ENCODE data around the gene ZNF683. TPM values are rescaled to one million over a fixed set of nuclear protein-coding genes. Genes with fewer than 3 reads are reported as not detected.
"Not testable (repeated sequence)": the region's sequence is repeated elsewhere in the genome, so short reads cannot be mapped to it uniquely, and the experiment has no call there.

Gene ZNF683
- total and polyA plus RNA-seq, 4 donors: 0.24 to 0.87 (median 0.65) TPM; not detected in 1

DNA sequence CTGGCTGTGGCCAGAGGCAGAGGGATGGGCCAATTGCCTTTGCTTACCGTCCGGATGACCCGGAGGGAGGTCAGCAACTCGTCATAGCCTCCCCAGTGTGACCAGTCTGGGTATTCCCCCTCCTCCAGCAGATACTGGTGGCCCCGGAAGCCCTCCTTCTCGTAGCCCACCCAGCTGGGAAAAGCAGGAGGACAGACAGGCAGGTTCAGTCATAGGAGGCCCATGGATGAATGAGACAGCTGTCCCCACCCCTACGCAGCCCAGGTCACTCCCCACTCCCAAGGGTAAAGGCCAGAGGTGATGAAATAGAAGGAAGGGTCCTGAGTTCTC, 35.4 kb downstream of the ZNF683 start:
- DNase-seq: no peak
- Histone ChIP-seq H3K27me3 (ENCODE audit: control insufficient read depth in 1 of 2, insufficient read depth in 2 of 2, low read length in 1 of 2) (no peaks in the 10 kb centered on the region), H3K9me3 (ENCODE audit: control insufficient read depth, low read length) (no peaks in the 10 kb centered on the region), H3K36me3 (ENCODE audit: control insufficient read depth in 1 of 2, insufficient read depth in 2 of 2, low read length in 1 of 2) (no peaks in the 10 kb centered on the region), H3K27ac (ENCODE audit: low read depth in 1 of 2, low read length in 2 of 2) (no peak overlapping the region), H3K4me1 (ENCODE audit: control insufficient read depth in 1 of 2, insufficient read depth in 2 of 2, low read length in 2 of 2) (no peaks in the 10 kb centered on the region), H3K4me3 (ENCODE audit: low read length in 2 of 2) (no peak overlapping the region)
- WGBS, 2 donors: 89 to 92% methylated on average over 7 of the region's 7 CpGs
- intact Hi-C loops (cut with DNase I): no loop called here
- no peak for ATAC-seq (ENCODE audit: low FRiP score)

DNA sequence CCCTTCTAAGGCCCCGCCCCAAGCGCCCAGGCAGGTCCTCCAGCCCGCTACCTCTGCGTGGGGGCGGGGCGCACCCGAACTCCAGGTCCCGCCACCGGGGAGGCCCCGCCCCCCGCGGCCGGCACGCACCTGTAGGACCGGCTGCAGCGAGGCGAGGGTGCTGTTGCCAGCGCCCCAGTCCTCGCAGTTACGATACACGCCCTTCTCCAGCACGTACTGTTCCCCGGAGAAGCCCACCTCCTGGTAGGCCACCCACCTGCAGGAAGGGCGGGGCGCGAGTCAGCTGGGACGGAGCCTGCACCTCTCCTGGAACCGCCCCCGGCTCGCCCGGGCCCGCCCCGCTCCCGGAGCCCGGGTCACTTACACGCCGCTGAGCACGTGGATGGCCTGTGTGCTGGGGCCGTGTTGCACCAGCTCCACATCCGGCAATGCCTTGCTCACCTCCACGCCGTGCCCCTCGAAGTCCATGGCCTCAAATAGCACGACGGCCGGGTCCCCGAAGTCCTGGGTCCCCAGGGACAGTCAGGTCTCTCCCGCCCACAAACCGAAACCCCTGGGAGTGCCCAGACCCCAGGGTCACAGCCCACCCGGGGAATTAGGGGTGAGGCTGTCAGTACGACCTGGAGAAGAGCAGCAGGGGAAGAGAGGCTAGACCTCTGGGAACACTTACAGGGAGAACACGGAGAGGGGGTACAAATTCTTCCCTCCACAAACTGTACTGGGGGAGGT, 35.9 kb downstream of the ZNF683 start:
- H3K9me3 ChIP-seq (ENCODE audit: control insufficient read depth, low read length): no peaks in the 10 kb centered on the region
- H3K36me3 ChIP-seq (ENCODE audit: control insufficient read depth in 1 of 2, insufficient read depth in 2 of 2, low read length in 1 of 2): no peaks in the 10 kb centered on the region
- 13% methylated on average over 50 to 52 of the region's 52 CpGs for WGBS, 2 donors
- H3K4me3 ChIP-seq (ENCODE audit: low read length in 2 of 2): peak overlapping the region in 1 of 2 donors; percentile 9
- DNase-seq (peak; percentile 71 to 88), ATAC-seq (ENCODE audit: low FRiP score) (peak; percentile 67)
- no peak overlapping the region for H3K27ac ChIP-seq (ENCODE audit: low read depth in 1 of 2, low read length in 2 of 2)
- no peaks in the 10 kb centered on the region for H3K27me3 ChIP-seq (ENCODE audit: control insufficient read depth in 1 of 2, insufficient read depth in 2 of 2, low read length in 1 of 2)
- intact Hi-C loops (cut with DNase I): no loop called here
- no peaks in the 10 kb centered on the region for H3K4me1 ChIP-seq (ENCODE audit: control insufficient read depth in 1 of 2, insufficient read depth in 2 of 2, low read length in 2 of 2)

DNA sequence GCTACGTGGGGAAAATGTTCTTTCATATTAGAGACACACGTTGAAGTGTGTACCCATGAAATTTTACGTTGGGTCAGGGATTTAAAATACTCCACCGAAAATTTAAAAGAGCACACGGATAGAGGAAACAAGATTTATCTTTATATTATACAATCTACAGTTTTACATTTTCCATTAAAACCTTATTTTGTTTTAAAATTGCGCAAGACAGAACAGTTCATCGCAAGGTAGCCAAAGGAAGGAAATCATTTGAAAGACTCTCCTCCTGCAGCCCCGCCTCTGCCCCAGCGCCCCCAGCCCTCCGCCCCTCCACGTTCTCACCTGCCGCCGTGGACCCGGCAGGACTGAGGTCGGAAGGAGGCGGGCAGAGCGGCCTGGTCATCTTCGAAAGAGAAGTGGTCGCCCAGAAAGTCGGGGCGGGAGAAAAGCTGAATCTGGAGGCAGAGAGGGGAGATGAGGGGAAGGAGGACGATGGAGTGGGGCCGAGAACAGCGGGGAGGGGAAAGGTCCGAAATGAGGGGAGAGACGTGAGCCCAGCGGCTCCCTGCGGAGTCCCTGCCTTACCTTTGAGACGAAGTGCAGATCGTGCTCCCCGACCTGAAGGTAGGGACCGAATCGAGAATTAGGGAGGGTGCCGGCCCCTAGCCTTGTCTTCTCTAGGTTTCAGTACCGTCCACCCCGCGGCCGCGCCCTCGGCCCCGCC, 36.6 kb downstream of the ZNF683 start:
- Histone ChIP-seq H3K27me3 (ENCODE audit: control insufficient read depth in 1 of 2, insufficient read depth in 2 of 2, low read length in 1 of 2) (no peaks in the 10 kb centered on the region), H3K27ac (ENCODE audit: low read depth in 1 of 2, low read length in 2 of 2) (no peak overlapping the region)
- ATAC-seq (ENCODE audit: low FRiP score): no peak

DNA sequence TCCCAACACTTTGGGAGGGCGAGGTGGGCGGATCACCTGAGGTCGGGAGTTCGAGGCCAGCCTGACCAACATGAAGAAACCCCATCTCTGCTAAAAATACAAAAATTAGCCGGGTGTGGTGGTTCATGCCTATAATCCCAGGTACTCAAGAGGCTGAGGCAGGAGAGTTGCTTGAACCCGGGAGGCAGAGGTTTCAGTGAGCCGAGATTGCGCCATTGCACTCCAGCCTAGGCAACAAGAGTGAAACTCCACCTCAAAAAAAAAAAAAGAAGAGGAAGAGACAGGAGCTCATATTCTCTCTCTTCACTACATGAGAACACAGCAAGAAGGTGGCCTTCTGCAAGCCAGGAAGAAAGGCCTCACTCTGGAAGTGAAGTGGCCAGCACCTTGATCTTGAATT, 39.2 kb downstream of the ZNF683 start:
- intact Hi-C loops (cut with DNase I); H3K27me3 ChIP-seq (ENCODE audit: control insufficient read depth in 1 of 2, insufficient read depth in 2 of 2, low read length in 1 of 2): not testable (repeated sequence)

More for the DNA sequence above, 36.6 kb downstream of the ZNF683 start:
- intact Hi-C loops (cut with DNase I): no loop called here
- Histone ChIP-seq H3K4me1 (ENCODE audit: control insufficient read depth in 1 of 2, insufficient read depth in 2 of 2, low read length in 2 of 2) (no peaks in the 10 kb centered on the region), H3K36me3 (ENCODE audit: control insufficient read depth in 1 of 2, insufficient read depth in 2 of 2, low read length in 1 of 2) (no peaks in the 10 kb centered on the region), H3K9me3 (ENCODE audit: control insufficient read depth, low read length) (no peaks in the 10 kb centered on the region), H3K4me3 (ENCODE audit: low read length in 2 of 2) (peak overlapping the region in 1 of 2 donors; percentile 9)
- DNase-seq: no peak
- 3% methylated on average over 40 to 41 of the region's 41 CpGs for WGBS, 2 donors

DNA sequence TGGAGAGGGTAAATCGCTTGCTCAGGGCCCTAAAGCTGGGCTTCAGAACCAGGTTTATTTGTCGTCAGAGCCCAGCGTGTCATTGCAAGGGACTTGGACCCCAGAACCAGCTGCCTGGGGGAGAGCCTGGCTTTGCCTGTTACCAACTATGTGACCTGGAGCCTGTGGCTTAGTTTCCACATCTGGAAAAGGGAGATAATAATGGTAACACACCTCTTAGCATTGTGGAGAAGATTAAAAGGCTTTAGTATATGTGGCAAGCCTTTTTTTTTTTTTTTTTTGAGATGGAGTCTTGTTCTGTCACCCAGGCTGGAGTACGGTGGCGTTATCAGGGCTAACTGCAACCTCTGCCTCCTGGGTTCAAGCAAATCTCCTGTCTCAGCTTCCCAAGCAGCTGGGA, 42.3 kb downstream of the ZNF683 start:
- Histone ChIP-seq H3K27ac (ENCODE audit: low read depth in 1 of 2, low read length in 2 of 2) (no peak overlapping the region), H3K4me1 (ENCODE audit: control insufficient read depth in 1 of 2, insufficient read depth in 2 of 2, low read length in 2 of 2) (no peaks in the 10 kb centered on the region), H3K27me3 (ENCODE audit: control insufficient read depth in 1 of 2, insufficient read depth in 2 of 2, low read length in 1 of 2) (no peaks in the 10 kb centered on the region), H3K4me3 (ENCODE audit: low read length in 2 of 2) (no peak overlapping the region), H3K9me3 (ENCODE audit: control insufficient read depth, low read length) (no peaks in the 10 kb centered on the region), H3K36me3 (ENCODE audit: control insufficient read depth in 1 of 2, insufficient read depth in 2 of 2, low read length in 1 of 2) (no peaks in the 10 kb centered on the region)
- intact Hi-C loops (cut with DNase I): no loop called here
- WGBS, 2 donors: 85 to 90% methylated on average over 5 of the region's 5 CpGs
- ATAC-seq (ENCODE audit: low FRiP score) (no peak), DNase-seq (no peak)

More for the DNA sequence above, 39.2 kb downstream of the ZNF683 start:
- DNase-seq; ATAC-seq (ENCODE audit: low FRiP score); H3K4me3 ChIP-seq (ENCODE audit: low read length in 2 of 2); H3K4me1 ChIP-seq (ENCODE audit: control insufficient read depth in 1 of 2, insufficient read depth in 2 of 2, low read length in 2 of 2); H3K36me3 ChIP-seq (ENCODE audit: control insufficient read depth in 1 of 2, insufficient read depth in 2 of 2, low read length in 1 of 2); H3K9me3 ChIP-seq (ENCODE audit: control insufficient read depth, low read length); H3K27ac ChIP-seq (ENCODE audit: low read depth in 1 of 2, low read length in 2 of 2): not testable (repeated sequence)
- WGBS, 2 donors: 91 to 94% methylated on average over 8 of the region's 8 CpGs

DNA sequence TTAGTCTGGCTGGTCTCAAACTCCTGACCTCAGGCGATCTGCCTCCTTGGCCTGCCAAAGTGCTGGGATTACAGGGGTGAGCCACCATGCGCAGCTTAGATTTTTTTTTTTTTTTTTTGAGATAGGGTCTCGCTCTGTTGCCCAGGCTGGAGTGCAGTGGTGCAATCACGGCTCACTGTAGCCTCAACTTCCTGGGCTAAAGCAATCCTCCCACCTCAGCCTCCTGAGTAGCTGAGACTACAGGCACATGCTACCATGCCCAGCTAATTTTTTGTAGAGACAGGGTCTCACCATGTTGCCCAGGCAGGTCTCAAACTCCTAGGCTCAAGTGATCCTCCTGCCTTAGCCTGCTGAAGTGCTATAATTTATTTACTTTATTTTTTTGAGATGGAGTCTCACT, 43.2 kb downstream of the ZNF683 start:
- ATAC-seq (ENCODE audit: low FRiP score); H3K27me3 ChIP-seq (ENCODE audit: control insufficient read depth in 1 of 2, insufficient read depth in 2 of 2, low read length in 1 of 2); DNase-seq; H3K27ac ChIP-seq (ENCODE audit: low read depth in 1 of 2, low read length in 2 of 2); intact Hi-C loops (cut with DNase I); H3K4me1 ChIP-seq (ENCODE audit: control insufficient read depth in 1 of 2, insufficient read depth in 2 of 2, low read length in 2 of 2); H3K36me3 ChIP-seq (ENCODE audit: control insufficient read depth in 1 of 2, insufficient read depth in 2 of 2, low read length in 1 of 2); H3K4me3 ChIP-seq (ENCODE audit: low read length in 2 of 2); H3K9me3 ChIP-seq (ENCODE audit: control insufficient read depth, low read length): not testable (repeated sequence)
- 89 to 95% methylated on average over 4 of the region's 4 CpGs for WGBS, 2 donors

DNA sequence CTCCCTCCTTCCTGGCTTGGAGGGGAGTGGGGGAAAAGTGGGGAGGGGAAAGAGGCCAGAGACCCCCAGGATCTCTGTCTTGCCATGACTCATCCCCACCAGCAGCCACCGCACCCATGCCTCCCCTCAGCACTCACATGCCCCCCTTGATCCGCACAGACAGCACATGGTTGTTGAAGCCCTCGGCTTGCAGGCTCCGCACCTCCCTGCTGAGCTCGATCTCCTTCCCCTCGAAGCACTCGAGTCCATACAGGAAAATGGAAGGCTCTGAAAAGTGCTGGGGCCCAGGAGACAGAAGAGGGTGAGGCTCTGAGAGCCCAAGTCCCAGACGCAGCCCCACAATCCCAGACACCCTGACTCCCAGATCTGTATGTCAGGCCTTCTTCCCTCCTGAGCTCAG, 44.0 kb downstream of the ZNF683 start:
- Histone ChIP-seq H3K4me3 (ENCODE audit: low read length in 2 of 2) (no peak overlapping the region), H3K4me1 (ENCODE audit: control insufficient read depth in 1 of 2, insufficient read depth in 2 of 2, low read length in 2 of 2) (no peaks in the 10 kb centered on the region), H3K9me3 (ENCODE audit: control insufficient read depth, low read length) (no peaks in the 10 kb centered on the region), H3K36me3 (ENCODE audit: control insufficient read depth in 1 of 2, insufficient read depth in 2 of 2, low read length in 1 of 2) (no peaks in the 10 kb centered on the region), H3K27me3 (ENCODE audit: control insufficient read depth in 1 of 2, insufficient read depth in 2 of 2, low read length in 1 of 2) (no peaks in the 10 kb centered on the region), H3K27ac (ENCODE audit: low read depth in 1 of 2, low read length in 2 of 2) (no peak overlapping the region)
- ATAC-seq (ENCODE audit: low FRiP score) (no peak), DNase-seq (no peak)
- WGBS, 2 donors: 73 to 75% methylated on average over 8 of the region's 8 CpGs
- intact Hi-C loops (cut with DNase I): no loop called here

DNA sequence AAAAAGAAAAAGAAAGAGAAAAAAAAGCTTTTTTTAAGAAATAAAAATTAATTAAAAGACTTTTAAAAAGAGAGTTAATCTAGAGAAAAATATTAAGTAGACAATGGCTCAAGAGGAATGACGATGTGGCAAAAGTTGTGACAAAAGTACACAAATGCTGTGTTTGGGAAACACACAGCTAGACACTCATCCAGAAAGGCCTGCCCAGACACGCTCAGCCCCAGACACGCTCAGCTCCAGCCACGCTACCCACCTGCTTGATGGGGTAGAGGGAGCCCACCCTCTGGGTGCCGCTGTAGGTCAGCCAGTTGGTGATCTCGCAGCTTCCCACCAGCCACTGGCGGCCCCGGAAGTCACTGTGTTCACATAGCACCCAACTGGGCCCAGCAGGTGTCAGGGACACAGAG, 44.6 kb downstream of the ZNF683 start:
- no peaks in the 10 kb centered on the region for H3K27me3 ChIP-seq (ENCODE audit: control insufficient read depth in 1 of 2, insufficient read depth in 2 of 2, low read length in 1 of 2)
- H3K36me3 ChIP-seq (ENCODE audit: control insufficient read depth in 1 of 2, insufficient read depth in 2 of 2, low read length in 1 of 2): no peaks in the 10 kb centered on the region
- H3K4me1 ChIP-seq (ENCODE audit: control insufficient read depth in 1 of 2, insufficient read depth in 2 of 2, low read length in 2 of 2): no peaks in the 10 kb centered on the region
- DNase-seq (no peak), ATAC-seq (ENCODE audit: low FRiP score) (no peak)
- intact Hi-C loops (cut with DNase I): no loop called here
- no peak overlapping the region for H3K4me3 ChIP-seq (ENCODE audit: low read length in 2 of 2)
- H3K27ac ChIP-seq (ENCODE audit: low read depth in 1 of 2, low read length in 2 of 2): no peak overlapping the region
- no peaks in the 10 kb centered on the region for H3K9me3 ChIP-seq (ENCODE audit: control insufficient read depth, low read length)
- 82% methylated on average over 8 of the region's 8 CpGs for WGBS, 2 donors

DNA sequence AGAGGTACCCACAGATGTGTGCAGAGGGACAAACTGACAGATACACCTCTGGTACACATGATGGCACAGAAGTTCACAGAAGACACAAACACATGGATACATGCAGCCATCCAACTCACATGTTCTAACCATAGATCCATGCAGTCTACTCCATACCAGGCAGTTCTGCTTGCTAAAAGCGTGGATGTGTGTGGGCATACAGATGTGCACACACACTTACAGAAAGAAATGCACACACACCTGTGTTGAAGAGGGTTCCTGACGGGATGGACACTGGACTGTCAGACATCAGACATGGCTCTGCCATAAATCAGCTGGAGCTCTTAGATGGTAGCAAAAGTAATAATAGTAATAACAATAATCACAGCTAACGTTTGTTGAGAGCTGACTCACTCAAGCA, 48.0 kb downstream of the ZNF683 start:
- Histone ChIP-seq H3K36me3 (ENCODE audit: control insufficient read depth in 1 of 2, insufficient read depth in 2 of 2, low read length in 1 of 2) (no peaks in the 10 kb centered on the region), H3K4me1 (ENCODE audit: control insufficient read depth in 1 of 2, insufficient read depth in 2 of 2, low read length in 2 of 2) (no peaks in the 10 kb centered on the region), H3K27ac (ENCODE audit: low read depth in 1 of 2, low read length in 2 of 2) (no peak overlapping the region), H3K27me3 (ENCODE audit: control insufficient read depth in 1 of 2, insufficient read depth in 2 of 2, low read length in 1 of 2) (no peaks in the 10 kb centered on the region), H3K4me3 (ENCODE audit: low read length in 2 of 2) (no peak overlapping the region), H3K9me3 (ENCODE audit: control insufficient read depth, low read length) (no peaks in the 10 kb centered on the region)
- intact Hi-C loops (cut with DNase I): loop anchor here in 1 of 2 donors (5.0 kb wide), 1 partner anchor 217 kb away; no protein-coding TSS in a partner anchor
- no peak for ATAC-seq (ENCODE audit: low FRiP score)
- DNase-seq: no peak
- WGBS, 2 donors: 69 to 71% methylated on average over 3 of the region's 3 CpGs

All from aorta (tissue), 5 donors.